ENCODE results near the gene ASCL2.

ASCL2 gene

DNA sequence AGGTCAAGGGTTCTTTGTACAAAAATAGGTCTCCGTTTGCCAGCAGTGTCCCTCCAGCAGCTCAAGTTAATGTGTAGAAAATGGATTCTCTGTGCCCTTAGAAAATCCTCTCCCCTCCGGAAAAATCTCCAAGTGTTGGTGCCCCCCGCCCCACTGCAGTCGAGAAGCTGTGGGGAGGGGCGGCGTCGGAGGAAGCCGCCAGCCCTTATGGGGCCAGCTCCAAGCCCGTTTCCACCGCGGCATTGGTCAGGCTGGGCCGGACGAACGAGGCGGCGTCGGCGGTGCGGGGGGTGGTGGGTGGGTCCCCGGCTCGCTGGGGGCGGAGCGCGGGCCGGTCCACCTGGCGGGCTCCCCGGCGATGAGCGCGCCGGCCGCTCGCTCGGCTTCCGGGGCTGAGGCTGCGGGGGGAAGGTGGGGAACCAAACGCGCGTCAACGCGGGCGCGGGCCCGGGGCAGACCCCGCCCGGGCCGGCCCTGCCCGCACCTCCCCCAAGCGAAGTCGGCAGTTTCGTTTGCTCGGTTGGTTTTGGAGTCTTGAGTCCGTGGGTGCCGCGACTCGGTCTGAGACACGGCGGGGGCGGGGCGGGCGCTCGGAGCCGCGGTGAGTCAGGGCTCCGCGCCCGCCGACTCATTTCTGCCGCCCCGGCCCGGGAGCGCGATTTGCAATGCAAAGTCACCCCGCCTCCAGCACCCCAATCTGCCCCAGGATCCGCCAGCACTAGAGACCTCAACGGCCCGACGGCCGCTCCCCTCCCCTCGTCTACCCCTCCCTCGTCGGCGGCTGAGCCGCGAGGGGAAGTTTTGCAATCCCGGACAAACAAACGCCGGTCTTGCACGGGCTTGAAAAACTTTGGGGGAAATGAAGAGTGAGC, 1.4 kb downstream of the ASCL2 start:
- TF ChIP-seq, protein P1, sequence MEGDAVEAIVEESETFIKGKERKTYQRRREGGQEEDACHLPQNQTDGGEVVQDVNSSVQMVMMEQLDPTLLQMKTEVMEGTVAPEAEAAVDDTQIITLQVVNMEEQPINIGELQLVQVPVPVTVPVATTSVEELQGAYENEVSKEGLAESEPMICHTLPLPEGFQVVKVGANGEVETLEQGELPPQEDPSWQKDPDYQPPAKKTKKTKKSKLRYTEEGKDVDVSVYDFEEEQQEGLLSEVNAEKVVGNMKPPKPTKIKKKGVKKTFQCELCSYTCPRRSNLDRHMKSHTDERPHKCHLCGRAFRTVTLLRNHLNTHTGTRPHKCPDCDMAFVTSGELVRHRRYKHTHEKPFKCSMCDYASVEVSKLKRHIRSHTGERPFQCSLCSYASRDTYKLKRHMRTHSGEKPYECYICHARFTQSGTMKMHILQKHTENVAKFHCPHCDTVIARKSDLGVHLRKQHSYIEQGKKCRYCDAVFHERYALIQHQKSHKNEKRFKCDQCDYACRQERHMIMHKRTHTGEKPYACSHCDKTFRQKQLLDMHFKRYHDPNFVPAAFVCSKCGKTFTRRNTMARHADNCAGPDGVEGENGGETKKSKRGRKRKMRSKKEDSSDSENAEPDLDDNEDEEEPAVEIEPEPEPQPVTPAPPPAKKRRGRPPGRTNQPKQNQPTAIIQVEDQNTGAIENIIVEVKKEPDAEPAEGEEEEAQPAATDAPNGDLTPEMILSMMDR (IDR thresholded peaks at IDR 0.05; ENCODE audit: insufficient read depth, missing control alignments) = no peak
- no peak for FAIRE-seq
- DNase-seq (ENCODE audit: insufficient read length, low spot score) = no peak

DNA sequence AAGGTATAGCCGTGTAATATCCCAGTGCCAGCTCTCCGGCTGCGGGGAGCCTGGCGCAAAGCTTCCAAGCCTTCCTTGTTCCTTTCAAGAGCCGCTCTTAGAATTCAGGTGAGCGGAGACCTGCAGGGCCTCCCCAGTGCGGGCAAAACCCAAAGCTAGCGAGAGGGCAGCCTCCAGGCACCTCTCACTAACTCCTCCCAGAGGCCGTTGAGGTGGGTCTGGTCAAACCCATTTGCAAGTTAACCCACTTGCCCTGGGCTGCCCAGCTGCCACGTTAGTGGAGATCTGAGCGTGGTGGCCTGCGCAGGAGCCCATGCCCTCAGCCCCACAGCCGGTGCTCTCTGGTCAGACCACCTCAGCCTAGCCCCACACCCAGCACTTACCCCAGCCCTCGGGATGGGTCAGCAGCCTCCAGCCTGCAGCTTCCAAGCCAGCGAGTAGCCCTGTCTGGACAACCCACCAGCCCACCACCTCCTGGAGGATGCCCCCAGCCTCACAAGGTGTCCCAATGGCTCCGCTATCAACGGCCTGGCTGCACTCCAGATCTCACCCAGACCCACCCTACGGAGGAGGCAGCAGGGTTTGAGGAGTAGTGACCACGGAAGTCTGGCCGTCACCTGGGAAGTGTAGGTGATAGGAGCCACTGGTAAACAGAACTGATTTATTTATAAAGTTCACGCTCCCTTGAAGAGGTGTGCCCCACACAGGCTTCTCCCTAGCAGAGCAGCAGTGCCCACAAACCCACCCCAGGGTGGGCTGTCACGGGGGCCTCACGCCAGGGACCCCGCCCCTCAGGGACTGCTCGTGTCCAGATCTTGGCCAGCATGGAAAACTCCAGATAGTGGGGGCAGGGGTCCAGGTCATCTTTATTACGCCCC, 2.3 kb downstream of the ASCL2 start:
- no peak for DNase-seq (ENCODE audit: insufficient read length, low spot score)
- TF ChIP-seq, protein P1 (IDR thresholded peaks at IDR 0.05; ENCODE audit: insufficient read depth, missing control alignments) = no peak
- FAIRE-seq = no peak

DNA sequence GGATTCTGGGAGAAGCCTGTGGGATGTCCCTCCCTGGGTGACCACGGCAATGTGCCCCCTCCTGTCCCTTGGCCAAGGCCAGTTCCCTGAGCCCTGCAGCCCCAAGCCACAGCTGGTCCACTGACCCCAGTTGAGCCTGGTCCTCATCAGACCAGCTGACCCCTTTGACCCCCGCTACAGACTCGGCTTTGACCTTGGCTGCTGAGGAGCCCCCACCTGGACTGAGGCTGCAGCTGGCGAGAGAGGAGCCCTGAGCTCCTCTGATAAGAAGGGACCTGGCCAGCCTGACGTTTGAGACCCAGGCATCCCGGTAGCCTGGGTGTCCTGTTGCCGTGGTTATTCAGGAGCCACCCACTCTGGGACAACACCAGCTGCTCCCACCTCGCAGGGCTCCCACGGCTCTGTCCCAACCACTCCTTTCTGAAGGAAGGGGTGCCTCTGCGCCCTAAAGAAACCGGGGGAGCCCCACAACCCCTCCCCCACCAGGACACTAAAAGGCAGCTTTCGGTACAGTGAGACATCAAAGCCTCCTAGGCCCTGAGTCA, 3.0 kb downstream of the ASCL2 start:
- DNase-seq (ENCODE audit: insufficient read length, low spot score) (no peak), FAIRE-seq (no peak)
- TF ChIP-seq, protein P1 (IDR thresholded peaks at IDR 0.05; ENCODE audit: insufficient read depth, missing control alignments) = no peak

DNA sequence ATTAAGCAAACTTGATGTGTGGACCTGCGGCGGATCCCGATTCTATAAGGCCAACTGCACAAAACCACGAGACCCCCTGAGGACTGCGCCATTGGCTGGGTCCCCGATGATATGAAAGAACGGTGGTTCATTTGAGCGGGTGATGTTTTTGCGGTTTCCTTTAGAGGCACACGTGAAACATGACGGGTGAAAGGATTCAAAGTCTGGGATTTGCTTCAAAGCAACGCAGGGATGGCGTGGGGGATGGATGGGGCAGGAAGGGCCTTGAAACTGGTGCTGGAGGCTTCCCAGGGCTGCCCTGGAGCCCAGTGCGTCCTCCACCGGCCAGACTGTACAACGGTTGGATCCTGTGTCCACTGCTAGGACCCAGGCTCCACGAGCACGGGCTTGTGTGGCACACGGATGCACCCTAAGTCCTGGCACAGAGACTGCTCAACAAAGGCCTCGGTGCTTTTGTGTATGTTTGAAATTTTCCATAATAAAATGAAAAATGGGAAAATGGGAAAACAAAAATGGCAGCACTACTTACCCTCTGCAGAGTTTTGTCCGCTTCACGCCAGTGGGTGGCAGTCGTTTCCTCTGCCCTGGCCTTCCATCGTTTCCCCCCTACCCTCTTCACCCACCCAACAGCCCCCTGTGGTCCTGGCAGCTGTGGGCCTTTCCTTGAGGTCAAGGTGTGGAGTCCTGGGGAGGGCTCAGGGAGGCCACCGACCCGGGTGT, 3.6 kb downstream of the ASCL2 start:
- no peak for DNase-seq (ENCODE audit: insufficient read length, low spot score)
- FAIRE-seq = no peak
- TF ChIP-seq, protein P1 (IDR thresholded peaks at IDR 0.05; ENCODE audit: insufficient read depth, missing control alignments) = no peak

DNA sequence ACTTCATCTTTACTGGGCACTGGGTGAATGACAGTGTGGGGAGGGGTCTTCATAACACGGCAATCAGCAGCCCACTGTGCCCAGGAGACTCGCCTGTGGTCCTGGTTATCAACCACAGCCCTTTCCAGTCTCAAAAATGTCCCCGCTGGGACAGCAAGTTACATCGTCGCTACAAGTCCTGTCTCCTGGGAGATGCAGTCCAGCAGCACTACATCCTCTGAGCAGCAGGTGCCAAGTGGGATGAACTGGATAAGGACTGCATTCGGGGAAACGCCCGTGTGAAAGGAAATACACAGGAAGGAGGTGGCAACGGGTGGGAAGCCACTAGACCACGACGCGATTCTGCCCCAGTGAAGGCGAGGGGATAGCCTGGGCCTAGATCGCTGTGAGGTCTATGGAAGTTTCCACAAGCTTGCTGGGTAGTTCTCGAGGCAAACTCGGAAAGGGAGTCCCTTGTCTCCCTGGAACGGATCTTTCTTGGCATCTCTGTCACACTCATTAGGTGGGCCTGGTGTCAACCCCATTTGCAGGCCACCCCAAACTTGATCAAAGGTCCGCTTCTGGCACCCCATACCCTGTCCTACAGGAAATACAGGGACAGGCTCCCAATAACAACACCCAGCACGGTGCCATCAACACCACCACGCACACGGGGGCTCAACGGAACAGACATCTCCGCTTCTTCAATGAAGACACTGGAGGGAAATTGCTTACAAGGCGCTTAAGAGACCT, 4.4 kb downstream of the ASCL2 start:
- no peak for FAIRE-seq
- TF ChIP-seq, protein P1 (IDR thresholded peaks at IDR 0.05; ENCODE audit: insufficient read depth, missing control alignments) = no peak

DNA sequence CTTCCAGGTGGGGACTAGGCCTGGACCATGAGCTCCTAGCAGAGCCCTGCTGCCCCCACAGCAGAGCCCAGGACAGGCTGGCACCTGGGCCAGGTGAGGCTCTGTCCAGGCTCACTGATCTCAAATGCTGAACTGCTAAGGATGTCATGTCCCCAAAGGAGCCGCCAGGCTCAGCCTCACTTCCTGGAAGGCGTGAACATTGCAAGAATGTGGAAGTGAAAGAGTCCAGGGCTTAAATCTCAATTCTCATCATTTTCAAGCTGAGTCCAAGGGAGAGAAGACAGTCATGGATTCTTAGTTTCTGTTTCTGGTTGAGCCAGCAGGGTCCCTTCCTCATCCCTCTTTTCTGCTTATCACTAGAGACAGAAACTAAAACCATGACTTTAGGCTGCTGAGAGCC, 5.0 kb downstream of the ASCL2 start:
- no peak for FAIRE-seq
- TF ChIP-seq, protein P1 (IDR thresholded peaks at IDR 0.05; ENCODE audit: insufficient read depth, missing control alignments) = no peak
- no peak for DNase-seq (ENCODE audit: insufficient read length, low spot score)

More for the DNA sequence above, 4.4 kb downstream of the ASCL2 start:
- no peak for DNase-seq (ENCODE audit: insufficient read length, low spot score)
